NCI-H526 (cell line): Measurements from ENCODE around the gene ANKRD12.

Experiments used
- DNase-seq, 2 experiments: peaks; one replicate each; lab custom pipeline; 2025; lab: John Stamatoyannopoulos, UW

The ANKRD12 gene

DNA sequence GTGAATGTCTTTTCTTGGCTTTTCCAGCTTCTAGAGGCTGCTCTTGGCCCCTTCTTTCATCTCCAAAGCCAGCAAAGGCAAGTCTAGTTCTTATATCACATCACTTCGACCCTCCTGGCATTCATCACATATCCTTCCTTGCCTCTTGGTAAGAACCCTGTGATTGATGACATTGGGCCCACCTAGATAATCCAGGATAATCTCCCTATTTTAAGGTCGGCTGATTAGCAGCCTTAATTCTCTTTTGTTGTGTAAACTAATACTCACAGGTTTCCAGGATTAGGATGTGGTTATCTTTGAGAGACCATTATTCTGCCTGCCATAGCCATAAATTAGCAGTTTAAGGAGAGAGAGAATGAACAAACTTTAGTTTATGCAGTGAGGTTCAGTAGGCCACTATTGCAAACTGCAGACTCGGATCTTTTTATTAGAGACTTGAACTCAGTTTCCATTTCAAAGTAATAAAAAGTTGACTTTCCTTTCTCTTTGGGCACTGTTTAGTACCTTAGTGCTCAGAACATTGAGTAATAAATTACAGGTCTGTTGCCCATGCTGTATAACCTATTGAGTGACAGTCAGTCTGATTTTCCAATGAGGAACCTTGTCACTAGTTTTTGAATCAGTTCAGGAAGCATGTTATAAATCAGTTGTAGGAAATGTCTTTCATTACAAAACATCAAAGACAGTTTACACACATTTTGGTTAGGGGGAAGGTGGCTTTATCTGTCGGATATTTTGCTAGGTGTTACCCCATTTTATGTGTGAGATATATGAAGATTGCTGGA lies 29.6 kb upstream of the ANKRD12 start:
- no peak for DNase-seq

GRCh38 chr18:9108911-9109310 lies 27.7 kb upstream of the ANKRD12 start:
- no peak for DNase-seq

DNA sequence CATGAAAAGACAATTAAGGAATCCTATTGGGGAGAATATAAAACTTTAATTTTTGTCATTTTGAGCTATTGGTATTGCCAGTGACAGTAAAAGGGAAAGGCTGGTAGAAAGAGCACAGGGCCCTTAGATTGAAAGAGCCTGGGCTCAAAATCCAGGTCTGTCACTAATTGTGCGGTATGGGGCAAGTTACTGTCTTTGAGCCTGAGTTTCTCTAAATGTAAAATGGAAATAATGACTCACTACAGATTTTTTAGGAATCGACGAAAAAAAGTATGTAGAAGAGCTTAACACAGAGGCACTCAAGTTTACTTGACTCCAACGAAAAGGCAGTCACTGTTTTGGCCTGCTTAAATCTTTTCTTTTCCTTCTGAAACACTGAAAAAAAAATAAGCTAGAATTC lies 27.1 kb upstream of the ANKRD12 start:
- DNase-seq: no peak

DNA sequence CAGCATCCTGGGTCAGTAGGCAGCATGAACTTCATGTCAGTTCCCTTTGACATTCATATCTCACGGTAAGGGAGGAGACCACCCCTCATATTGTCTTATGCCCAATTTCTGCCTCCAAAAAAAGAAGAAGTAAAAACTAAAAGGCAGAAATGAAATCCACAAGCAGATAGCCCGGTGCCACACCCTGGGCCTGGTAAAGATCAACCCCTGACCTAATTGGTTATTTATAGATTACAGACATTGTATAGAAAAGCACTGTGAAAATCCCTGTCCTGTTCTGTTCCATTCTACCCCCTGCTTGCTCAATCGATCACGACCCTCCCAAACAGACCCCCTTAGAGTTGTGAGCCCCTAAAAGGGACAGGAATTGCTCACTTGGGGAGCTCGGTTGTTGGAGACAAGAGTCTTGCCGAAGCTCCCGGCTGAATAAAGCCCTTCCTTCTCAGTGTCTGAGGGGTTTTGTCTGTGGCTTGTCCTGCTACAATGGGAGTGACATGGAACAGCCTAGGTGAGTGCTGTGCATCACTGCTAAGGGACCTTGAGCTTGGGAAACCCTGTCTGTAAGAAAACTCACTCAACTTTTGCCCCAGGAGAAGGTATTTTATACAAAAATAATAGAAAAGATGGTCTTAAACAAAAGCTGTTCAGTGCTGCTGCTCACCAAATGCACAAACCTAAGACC lies 23.0 kb upstream of the ANKRD12 start:
- no peak for DNase-seq

- DNase-seq: no peak
Observed at GRCh38 chr18:9115984-9116383, 20.6 kb upstream of the ANKRD12 start.

- DNase-seq: no peak
Observed at GRCh38 chr18:9117980-9118841, 18.4 kb upstream of the ANKRD12 start.

DNA sequence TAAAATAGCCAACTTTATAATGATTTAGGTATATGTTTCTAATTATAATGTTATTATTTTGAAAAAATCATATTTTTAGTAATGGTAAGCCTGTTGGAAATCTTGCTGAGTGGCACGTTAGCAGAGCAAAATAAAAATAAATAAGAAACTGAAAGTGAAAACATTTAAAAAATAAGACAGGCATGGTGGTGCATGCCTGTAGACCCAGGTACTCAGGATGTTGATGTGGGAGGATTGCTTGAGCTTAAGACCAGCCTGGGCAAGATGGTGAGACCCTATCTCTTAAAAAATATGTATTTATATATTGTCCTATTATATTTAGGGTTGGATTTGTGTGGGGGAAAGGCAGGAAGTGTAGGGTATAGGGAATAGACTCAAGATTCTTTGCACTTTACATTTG lies 15.8 kb upstream of the ANKRD12 start:
- no peak for DNase-seq

- DNase-seq: no peak
Observed at GRCh38 chr18:9123520-9123919, 13.1 kb upstream of the ANKRD12 start.

GRCh38 chr18:9124824-9125223 lies 11.8 kb upstream of the ANKRD12 start:
- no peak for DNase-seq

DNA sequence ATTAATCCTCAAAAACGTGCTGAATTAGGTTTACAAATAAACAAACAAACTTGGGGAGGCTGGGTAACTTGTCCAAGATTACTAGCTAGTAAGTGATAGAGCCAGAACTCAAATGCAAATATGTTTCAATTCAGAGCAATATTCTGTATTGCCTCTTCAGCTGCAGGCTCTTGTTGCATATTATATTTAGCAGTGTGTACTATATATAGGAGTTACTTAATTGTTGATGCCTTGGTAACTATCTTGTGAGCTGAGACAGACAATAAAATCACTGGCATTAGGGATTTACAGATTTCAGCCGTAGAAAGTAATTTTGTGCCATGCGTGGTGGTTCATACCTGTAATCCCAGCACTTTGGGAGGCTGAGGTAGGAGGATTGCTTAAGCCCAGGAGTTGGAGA lies 10.2 kb upstream of the ANKRD12 start:
- no peak for DNase-seq

- no peak for DNase-seq
Observed at GRCh38 chr18:9130195-9130594, 6.4 kb upstream of the ANKRD12 start.

DNA sequence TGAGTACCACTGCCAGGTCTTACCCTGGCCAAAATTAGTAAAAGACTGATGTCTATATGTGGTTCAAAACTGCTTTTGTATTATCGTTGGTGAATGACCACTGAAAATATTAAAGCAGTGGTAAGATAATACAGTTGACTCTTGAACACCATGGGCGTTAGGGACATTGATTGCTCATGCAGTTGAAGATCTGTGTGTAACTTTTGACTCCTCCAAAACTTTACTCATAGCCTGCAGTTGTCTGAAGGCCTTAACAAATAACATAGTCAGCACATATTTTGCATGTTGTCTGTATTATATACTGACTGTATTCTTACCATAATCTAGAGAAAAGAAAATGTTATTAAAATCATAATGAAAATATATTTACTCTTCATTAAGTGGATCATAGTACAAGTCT lies 5.8 kb upstream of the ANKRD12 start:
- no peak for DNase-seq

DNA sequence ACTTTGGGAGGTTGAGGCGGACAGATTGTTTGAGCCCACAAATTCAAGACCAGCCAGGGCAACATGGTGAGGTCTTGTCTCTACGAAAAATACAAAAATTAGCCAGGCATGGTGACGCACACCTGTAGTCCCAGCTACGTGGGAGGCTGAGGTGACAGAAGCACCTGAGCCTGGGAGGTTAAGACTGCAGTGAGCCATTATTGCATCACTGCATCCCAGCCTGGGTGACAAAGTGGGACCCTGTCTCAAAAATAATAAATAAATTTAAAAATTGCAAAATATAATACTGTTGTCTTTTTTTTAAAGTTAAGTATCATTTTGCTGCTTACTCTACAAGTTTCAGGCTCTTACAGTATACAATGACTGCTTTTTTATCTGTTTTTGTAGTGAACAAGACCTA lies 4.0 kb upstream of the ANKRD12 start:
- no peak for DNase-seq

DNA sequence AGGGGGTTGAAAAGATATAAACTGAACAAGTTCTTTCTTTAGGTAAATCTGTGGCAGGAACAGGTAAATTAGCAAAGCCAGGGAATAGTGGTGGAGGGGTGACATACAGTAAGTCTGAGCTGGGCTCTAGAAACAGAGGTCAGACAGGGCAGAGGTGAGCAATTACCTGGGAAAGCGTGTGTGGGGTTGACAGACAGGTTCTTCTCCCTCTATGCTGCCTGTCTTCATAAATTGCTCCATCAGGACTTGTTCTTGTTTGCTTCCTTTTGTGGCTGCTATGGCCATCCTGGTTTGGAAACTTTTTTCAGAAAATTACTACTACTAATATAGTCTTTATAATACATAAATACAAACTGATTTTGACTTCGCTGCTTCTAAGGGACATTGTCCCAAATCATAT lies 3.4 kb upstream of the ANKRD12 start:
- DNase-seq: no peak

DNA sequence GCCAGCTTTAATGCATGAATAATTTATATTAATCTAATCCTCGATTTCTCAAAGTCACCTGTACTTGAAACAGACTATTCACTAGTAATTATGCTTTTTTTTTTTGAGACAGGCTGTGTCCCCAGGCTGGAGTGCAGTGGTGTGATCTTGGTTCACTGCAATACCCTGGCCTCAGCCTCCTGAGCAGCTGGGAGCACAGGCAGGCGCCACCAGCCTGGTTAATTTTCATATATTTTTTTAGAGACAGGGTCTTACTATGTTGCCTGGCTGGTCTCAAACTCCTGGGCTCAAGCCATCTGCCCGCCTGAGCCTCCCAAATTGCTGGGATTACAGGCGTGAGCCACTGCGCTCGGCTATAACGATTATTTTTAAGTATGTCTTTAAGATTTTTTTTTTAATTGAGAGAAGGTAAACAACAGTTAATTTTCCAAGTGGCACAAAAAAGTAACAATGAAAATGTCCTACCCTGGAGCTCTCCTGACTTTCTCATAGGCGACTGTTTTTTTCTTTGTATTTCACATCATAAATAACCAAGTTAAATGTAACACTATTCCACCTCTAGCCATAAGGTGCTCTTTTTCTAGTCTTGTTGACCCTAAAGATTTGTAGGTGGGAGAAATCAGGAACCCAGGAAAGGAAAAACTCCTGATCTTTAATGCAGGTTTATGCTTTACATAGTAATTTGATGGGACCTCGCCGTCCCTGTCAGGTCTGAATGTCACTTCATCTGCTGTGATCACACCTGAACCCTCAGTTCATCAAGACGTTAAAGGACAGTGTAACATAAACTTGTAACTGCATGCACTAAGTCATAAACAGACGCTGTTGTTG lies 1.3 kb upstream of the ANKRD12 start:
- peak; percentile 4 to 38 for DNase-seq

DNA sequence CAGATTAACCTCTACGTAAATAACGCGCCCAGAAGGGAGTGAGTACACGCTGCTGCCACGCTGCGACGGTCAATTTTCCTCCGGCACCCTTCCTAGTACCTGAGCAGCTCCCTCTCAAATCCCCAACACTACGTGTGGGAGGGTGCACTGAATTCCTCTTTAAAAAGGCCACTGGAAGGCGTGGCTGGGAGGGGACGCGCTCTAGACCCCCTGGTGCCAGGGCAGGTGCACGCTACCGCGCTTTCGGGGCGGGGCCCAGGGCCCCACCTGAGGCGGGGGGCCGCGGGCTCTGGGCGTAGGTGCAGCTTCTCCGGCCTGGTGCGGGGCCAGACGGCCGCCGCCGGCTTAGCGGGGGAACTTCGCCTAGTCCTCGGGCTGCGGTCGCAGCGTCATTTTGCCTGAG lies 668 bp upstream of the ANKRD12 start:
- peak; percentile 80 to 82 for DNase-seq

DNA sequence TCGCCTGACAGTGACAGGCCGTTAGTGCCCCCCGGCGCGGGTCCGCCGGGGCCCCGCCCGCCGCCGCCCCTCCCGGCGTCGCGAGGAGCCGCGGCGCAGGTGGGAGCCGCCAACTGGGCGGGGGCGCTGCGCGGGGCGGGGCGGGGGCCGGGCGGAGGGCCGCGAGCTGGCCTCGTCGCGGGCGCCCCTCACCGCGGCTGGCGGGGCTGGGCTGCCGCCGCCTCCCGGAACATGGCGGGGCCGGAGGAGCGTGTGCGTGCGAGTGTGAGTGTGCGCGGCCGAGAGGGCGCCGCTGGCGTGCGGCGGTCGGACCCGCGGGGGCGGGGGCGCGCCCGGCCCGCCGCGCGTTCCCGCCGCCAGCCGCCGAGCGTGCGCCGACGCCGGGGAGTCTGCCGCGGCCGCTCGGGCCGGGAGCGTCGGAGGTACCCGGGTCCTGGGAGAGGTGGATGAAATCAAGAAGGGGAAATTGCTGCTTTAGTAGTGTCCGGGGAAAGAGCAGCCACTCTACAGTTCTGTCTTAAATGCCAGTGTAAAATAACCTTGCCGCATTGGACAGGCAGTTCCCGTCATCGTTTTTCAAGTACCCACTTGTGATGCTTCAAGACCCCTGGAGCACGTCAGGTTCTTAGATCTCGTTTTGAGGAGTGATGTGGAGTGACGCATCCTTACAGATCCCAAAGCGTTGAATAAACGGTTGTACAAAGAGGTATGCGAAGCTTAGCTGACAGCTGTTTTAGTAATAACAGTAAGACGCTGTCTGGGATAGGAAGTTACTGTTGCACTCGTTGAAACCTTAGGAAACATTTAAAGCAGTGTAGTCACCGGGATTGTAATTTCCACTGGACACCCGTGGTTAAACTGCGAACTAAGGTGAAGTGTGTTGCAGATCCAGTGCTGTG lies 836 bp downstream of the ANKRD12 start:
- DNase-seq: peak; percentile 35 to 77

- no peak for DNase-seq
Observed at GRCh38 chr18:9139400-9140039, 2.9 kb downstream of the ANKRD12 start.

- DNase-seq: no peak
Observed at GRCh38 chr18:9140381-9140780, 3.8 kb downstream of the ANKRD12 start.

DNA sequence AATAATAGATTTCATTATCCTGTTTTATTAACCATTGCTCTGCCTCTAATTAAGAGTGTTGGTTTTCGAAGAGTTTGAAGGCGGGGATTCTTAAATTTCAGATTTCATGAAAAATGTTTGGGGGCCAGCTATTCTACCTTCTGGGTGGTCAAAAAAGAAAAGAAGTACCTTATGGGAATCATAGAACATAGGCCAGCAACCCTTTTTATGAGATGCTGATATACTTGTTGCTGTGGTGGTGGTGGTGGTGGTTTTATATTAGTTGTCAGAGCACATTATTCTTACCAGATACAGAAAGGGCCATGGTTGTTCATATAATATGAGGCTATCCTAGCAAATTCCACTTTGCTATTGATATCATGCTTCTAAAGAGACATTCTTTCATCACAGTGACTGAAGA lies 4.4 kb downstream of the ANKRD12 start:
- no peak for DNase-seq
